Brain microvascular endothelial cell (primary cell): ENCODE results near the gene PAX3.

ENCODE experiments used
- DNase-seq: peaks from one replicate; pipeline ENCODE4 v3.0.0-alpha.2; 2020
- H3K27ac ChIP-seq: fragments of 250-450 bp; sonication (Bioruptor Pico); 2 replicates; pipeline ENCODE4 v1.5.1; 2020; ENCODE audit warnings: mild to moderate bottlenecking, moderate library complexity
- H3K27me3 ChIP-seq: fragments of 250-450 bp; sonication (Bioruptor Pico); replicated peaks from 2 replicates; pipeline ENCODE4 v1.5.1; 2020; ENCODE audit warnings: mild to moderate bottlenecking
- H3K36me3 ChIP-seq: fragments of 250-450 bp; sonication (Bioruptor Pico); replicated peaks from 2 replicates; pipeline ENCODE4 v1.5.1; 2020; ENCODE audit warnings: mild to moderate bottlenecking
- H3K4me3 ChIP-seq: 2 replicates; pipeline ENCODE4 v1.5.1; 2011; ENCODE audit warnings: low read depth, mild to moderate bottlenecking, control low read depth, low read length, moderate library complexity
- in situ Hi-C: cut with HindIII; loops from 2 replicates; pipeline ENCODE4 v1.10.0; 2017; ENCODE audit warnings: low sequenced_read_pairs, low pct_ligation_motif_present
- TF ChIP-seq, protein P1 (sequence below): IDR thresholded peaks from 2 replicates; pipeline ENCODE4 v1.5.1; 2011; ENCODE audit warnings: low read depth, mild to moderate bottlenecking, moderate library complexity, low read length, control low read depth, inconsistent platforms; ENCODE audit errors: missing control alignments

The PAX3 gene

GRCh38 chr2:222302178-222303018 lies 3.6 kb upstream of the PAX3 start:
- Histone ChIP-seq H3K4me3 (no peak overlapping the region), H3K36me3 (no peaks in the 10 kb centered on the region), H3K27me3 (peaks cover 92% of the 10 kb centered on the region), H3K27ac (no peak overlapping the region)
- in situ Hi-C loops = no loop called here
- no peak for DNase-seq
- TF ChIP-seq, protein P1, sequence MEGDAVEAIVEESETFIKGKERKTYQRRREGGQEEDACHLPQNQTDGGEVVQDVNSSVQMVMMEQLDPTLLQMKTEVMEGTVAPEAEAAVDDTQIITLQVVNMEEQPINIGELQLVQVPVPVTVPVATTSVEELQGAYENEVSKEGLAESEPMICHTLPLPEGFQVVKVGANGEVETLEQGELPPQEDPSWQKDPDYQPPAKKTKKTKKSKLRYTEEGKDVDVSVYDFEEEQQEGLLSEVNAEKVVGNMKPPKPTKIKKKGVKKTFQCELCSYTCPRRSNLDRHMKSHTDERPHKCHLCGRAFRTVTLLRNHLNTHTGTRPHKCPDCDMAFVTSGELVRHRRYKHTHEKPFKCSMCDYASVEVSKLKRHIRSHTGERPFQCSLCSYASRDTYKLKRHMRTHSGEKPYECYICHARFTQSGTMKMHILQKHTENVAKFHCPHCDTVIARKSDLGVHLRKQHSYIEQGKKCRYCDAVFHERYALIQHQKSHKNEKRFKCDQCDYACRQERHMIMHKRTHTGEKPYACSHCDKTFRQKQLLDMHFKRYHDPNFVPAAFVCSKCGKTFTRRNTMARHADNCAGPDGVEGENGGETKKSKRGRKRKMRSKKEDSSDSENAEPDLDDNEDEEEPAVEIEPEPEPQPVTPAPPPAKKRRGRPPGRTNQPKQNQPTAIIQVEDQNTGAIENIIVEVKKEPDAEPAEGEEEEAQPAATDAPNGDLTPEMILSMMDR = no peak

GRCh38 chr2:222301796-222302118 lies 3.0 kb upstream of the PAX3 start:
- in situ Hi-C loops = no loop called here
- H3K27me3 ChIP-seq = peaks cover 92% of the 10 kb centered on the region
- DNase-seq = no peak
- no peaks in the 10 kb centered on the region for H3K36me3 ChIP-seq
- no peak overlapping the region for H3K4me3 ChIP-seq
- no peak overlapping the region for H3K27ac ChIP-seq
- TF ChIP-seq, protein P1 = no peak

GRCh38 chr2:222301053-222301795 lies 2.4 kb upstream of the PAX3 start:
- no peak for DNase-seq
- in situ Hi-C loops = no loop called here
- Histone ChIP-seq H3K27me3 (peaks cover 92% of the 10 kb centered on the region), H3K36me3 (no peaks in the 10 kb centered on the region), H3K4me3 (peak overlapping the region; percentile 12), H3K27ac (no peak overlapping the region)
- TF ChIP-seq, protein P1 = no peak

DNA sequence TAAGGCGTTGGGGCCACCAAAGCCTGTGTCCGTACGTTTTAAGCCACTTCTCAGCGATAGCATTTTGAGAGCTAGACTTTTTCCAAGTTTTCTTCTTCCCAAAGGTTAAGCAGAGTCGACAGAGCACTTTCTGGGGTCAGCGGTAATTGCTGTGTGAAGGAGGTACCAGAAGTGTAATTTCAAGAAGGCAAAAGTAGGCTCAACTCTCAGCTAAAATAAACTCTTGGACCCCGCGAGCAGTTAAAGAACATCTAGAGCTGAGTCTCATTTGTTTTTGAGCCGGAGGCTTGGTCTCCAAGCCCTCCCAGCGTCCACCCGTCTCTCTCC lies 1.9 kb upstream of the PAX3 start:
- in situ Hi-C loops = no loop called here
- TF ChIP-seq, protein P1 = no peak
- Histone ChIP-seq H3K36me3 (no peaks in the 10 kb centered on the region), H3K27me3 (peaks cover 91% of the 10 kb centered on the region), H3K27ac (no peak overlapping the region), H3K4me3 (no peak overlapping the region)
- DNase-seq = no peak

GRCh38 chr2:222299906-222300725 lies 1.3 kb upstream of the PAX3 start:
- Histone ChIP-seq H3K4me3 (no peak overlapping the region), H3K27ac (no peak overlapping the region), H3K27me3 (peaks cover 91% of the 10 kb centered on the region), H3K36me3 (no peaks in the 10 kb centered on the region)
- TF ChIP-seq, protein P1 = no peak
- DNase-seq = no peak
- in situ Hi-C loops = no loop called here
